ENCODE results near the gene PTCD3.

GRCh38 chr2:86074256-86074655 is 31.8 kb upstream of the PTCD3 start:
- TF ChIP-seq, protein P1, sequence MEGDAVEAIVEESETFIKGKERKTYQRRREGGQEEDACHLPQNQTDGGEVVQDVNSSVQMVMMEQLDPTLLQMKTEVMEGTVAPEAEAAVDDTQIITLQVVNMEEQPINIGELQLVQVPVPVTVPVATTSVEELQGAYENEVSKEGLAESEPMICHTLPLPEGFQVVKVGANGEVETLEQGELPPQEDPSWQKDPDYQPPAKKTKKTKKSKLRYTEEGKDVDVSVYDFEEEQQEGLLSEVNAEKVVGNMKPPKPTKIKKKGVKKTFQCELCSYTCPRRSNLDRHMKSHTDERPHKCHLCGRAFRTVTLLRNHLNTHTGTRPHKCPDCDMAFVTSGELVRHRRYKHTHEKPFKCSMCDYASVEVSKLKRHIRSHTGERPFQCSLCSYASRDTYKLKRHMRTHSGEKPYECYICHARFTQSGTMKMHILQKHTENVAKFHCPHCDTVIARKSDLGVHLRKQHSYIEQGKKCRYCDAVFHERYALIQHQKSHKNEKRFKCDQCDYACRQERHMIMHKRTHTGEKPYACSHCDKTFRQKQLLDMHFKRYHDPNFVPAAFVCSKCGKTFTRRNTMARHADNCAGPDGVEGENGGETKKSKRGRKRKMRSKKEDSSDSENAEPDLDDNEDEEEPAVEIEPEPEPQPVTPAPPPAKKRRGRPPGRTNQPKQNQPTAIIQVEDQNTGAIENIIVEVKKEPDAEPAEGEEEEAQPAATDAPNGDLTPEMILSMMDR (IDR thresholded peaks at IDR 0.05), result no peak
- no peak for TF ChIP-seq POLR2A (IDR thresholded peaks at IDR 0.05)

All from testis (tissue), 2 donors.